B cell (primary cell): ENCODE results near the gene CD44. TPM values are rescaled to one million over a fixed set of nuclear protein-coding genes. Genes with fewer than 3 reads are reported as not detected.

Source experiments
- ATAC-seq: fragments of 200-7000 bp; cut with Tn5 transposase; one replicate; pipeline ENCODE4 v1.10.0; 2021; ENCODE audit warnings: low read depth, mild to moderate bottlenecking, moderate number of reproducible peaks, moderate library complexity
- CTCF ChIA-PET: fragments of 350-600 bp; sonication (Branson Sonifier 250); formaldehyde crosslinking; loops from one replicate; lab custom pipeline; 2021; ENCODE audit warnings: antibody characterized with exemption, inconsistent platforms; lab: Charles Lee
- POLR2A ChIA-PET: fragments of 350-600 bp; sonication (Branson Sonifier 250); formaldehyde crosslinking; loops from one replicate; lab custom pipeline; 2021; ENCODE audit warnings: antibody characterized with exemption; lab: Charles Lee
- DNase-seq: peaks from one replicate; pipeline ENCODE4 v3.0.0; 2013
- H2AFZ ChIP-seq: 2 replicates; pipeline ENCODE4 v1.6.1; 2012; ENCODE audit warnings: mild to moderate bottlenecking, low read depth, low read length; ENCODE audit not compliant: insufficient read depth, poor library complexity, severe bottlenecking
- H3K27ac ChIP-seq, 2 donors: 1 replicate in 1 of 2; 2 replicates in 1 of 2; pipeline ENCODE4 v1.5.1; 2012 to 2013; ENCODE audit warnings: low read length in 2 of 2, mild to moderate bottlenecking in 2 of 2, moderate library complexity in 1 of 2
- H3K27me3 ChIP-seq, 4 experiments: fragments of 200-600 bp in 1 of 4; sonication (generic) in 1 of 4; replicated peaks in 1 of 4; 1 replicate in 2 of 4; 2 replicates in 2 of 4; pipeline versions ENCODE4 v1.6.1 to v1.7.0; 2013 to 2016; ENCODE audit warnings: low read length in 3 of 4, mild to moderate bottlenecking in 2 of 4, mixed read lengths in 1 of 4, moderate library complexity in 1 of 4; ENCODE audit not compliant: insufficient read depth in 4 of 4, control insufficient read depth in 3 of 4; ENCODE audit errors: control extremely low read depth in 1 of 4
- H3K36me3 ChIP-seq, 2 experiments: replicated peaks in 1 of 2; 1 replicate in 1 of 2; 2 replicates in 1 of 2; pipeline versions ENCODE4 v1.6.1 to v1.7.1; 2013; ENCODE audit warnings: low read length in 1 of 2; ENCODE audit not compliant: insufficient read depth in 2 of 2, control insufficient read depth in 1 of 2; ENCODE audit errors: control extremely low read depth in 1 of 2, extremely low read depth in 1 of 2
- H3K4me1 ChIP-seq, 2 donors: fragments of 200-600 bp in 1 of 2; sonication (generic) in 1 of 2; 1 replicate in 1 of 2; 2 replicates in 1 of 2; pipeline versions ENCODE4 v1.5.1 to v1.6.1; 2013 to 2017; ENCODE audit warnings: low read length in 2 of 2; ENCODE audit not compliant: control insufficient read depth in 2 of 2, insufficient read depth in 2 of 2
- H3K4me2 ChIP-seq: replicated peaks from 2 replicates; pipeline ENCODE3; 2012; ENCODE audit warnings: mild to moderate bottlenecking, low read depth, low read length; ENCODE audit not compliant: poor library complexity, severe bottlenecking
- H3K4me3 ChIP-seq, 5 experiments: fragments of 200-600 bp in 1 of 5; sonication (generic) in 1 of 5; 1 replicate in 3 of 5; 2 replicates in 2 of 5; pipeline versions ENCODE4 v1.5.1 to v1.7.0; 2011 to 2016; ENCODE audit warnings: low read length in 4 of 5, mild to moderate bottlenecking in 4 of 5, low read depth in 2 of 5, control low read depth in 1 of 5, moderate library complexity in 1 of 5; ENCODE audit not compliant: insufficient read depth in 1 of 5; ENCODE audit errors: control extremely low read depth in 1 of 5, extremely low read depth in 1 of 5
- H3K79me2 ChIP-seq: fragments of 200-600 bp; sonication (generic); one replicate; pipeline ENCODE4 v1.6.0; 2016; ENCODE audit warnings: low read length; ENCODE audit not compliant: control insufficient read depth, insufficient read depth
- H3K9ac ChIP-seq: fragments of 200-600 bp; sonication (generic); 2 replicates; pipeline ENCODE4 v1.6.1; 2017; ENCODE audit warnings: mild to moderate bottlenecking, low read length, moderate library complexity
- H3K9me3 ChIP-seq, 3 donors: one replicate each; pipeline versions ENCODE4 v1.6.1 to v1.7.1; 2013; ENCODE audit warnings: low read length in 2 of 3; ENCODE audit not compliant: control insufficient read depth in 2 of 3, insufficient read depth in 1 of 3; ENCODE audit errors: control extremely low read depth in 1 of 3
- H4K20me1 ChIP-seq: 2 replicates; pipeline ENCODE4 v1.6.0; 2012; ENCODE audit warnings: mild to moderate bottlenecking, low read length; ENCODE audit not compliant: insufficient read depth, control insufficient read depth, poor library complexity, severe bottlenecking
- H3K27ac Mint-ChIP-seq: one replicate; pipeline ENCODE4 v1.8.0; 2021; ENCODE audit warnings: mixed read lengths
- H3K27me3 Mint-ChIP-seq: one replicate; pipeline ENCODE4 v1.8.0; 2021; ENCODE audit warnings: mixed read lengths
- H3K4me1 Mint-ChIP-seq: one replicate; pipeline ENCODE4 v1.8.0; 2021; ENCODE audit warnings: mixed read lengths
- H3K4me3 Mint-ChIP-seq: one replicate; pipeline ENCODE4 v1.8.0; 2021; ENCODE audit warnings: mixed read lengths
- H3K9me3 Mint-ChIP-seq: one replicate; pipeline ENCODE4 v1.8.0; 2022; ENCODE audit warnings: mixed read lengths; ENCODE audit not compliant: insufficient read depth
- CTCF ChIP-seq: fragments of 200-600 bp; IDR thresholded peaks from one replicate; pipeline ENCODE4 v1.8.0; 2022; ENCODE audit warnings: antibody characterized with exemption, mild to moderate bottlenecking
- EZH2 ChIP-seq: IDR thresholded peaks from 2 replicates; pipeline ENCODE4 v1.6.1; 2012; ENCODE audit warnings: borderline replicate concordance, low read depth, mild to moderate bottlenecking, moderate library complexity, low read length; ENCODE audit not compliant: insufficient read depth, poor library complexity, severe bottlenecking
- WGBS: methylation state at CpG from one replicate; pipeline ENCODE4 v1.1.5; 2013; ENCODE audit warnings: missing lambda C conversion rate; ENCODE audit not compliant: insufficient coverage; 5-methylcytosine and 5-hydroxymethylcytosine counted together
- intact Hi-C: fragments of 100-400 bp; cut with micrococcal nuclease; formaldehyde crosslinking; loops from one replicate; pipeline ENCODE4 v1.10.0; 2022
- polyA plus RNA-seq: library from polyadenylated mRNA; depleted of rRNA; stranded (reverse); fragments of >200 nt; gene quantifications from 2 replicates; pipeline ENCODE4 v1.2.3, GENCODE V29; 2012
- total RNA-seq, 2 donors: library from RNA; stranded (reverse); fragments of 120-200 nt in 1 of 2; gene quantifications; 1 replicate in 1 of 2; 2 replicates in 1 of 2; pipeline versions ENCODE4 v1.2.3 to v1.2.4, GENCODE V29; 2013 to 2022

Gene CD44
- total and polyA plus RNA-seq, 2 donors (not counting 1 experiment from before 2014, with no cell fraction given), result 261 to 896 TPM

DNA sequence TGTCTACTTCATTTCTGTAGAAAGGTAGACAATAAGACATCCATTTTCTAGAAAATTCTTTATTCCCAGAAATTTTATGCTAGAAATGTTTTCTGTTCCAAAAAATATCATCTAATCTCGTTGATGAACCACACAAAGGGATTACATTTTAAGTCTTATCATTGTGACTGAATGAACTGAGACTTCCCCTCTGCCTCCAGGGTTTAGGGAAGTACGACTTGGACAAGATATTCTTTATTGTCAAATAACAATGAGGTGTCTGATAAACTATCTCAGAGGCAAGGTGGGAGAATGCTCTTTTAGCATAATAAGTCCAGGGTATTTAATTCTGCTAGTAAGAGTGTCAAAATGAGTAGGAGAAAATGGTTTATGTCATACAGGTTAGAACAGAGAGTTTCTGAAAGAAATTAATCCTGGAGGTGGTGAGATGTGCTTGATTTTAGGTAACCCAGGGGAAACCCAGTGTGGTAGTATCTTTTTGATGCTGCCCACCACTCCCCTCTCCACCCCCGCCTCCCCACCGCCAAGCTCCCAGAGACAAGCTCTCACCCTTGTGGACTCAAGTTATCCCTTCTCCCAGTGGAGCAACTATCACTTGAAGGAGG is 100.6 kb downstream of the CD44 start:
- ChIA-PET POLR2A (no interaction called here), CTCF (interaction anchor here (0.9 to 10.1 kb wide), 17 partner anchors 10 to 654 kb away, joined by 3 to 73 read pairs (median 4); no protein-coding TSS in a partner anchor)
- no peak overlapping the region for H3K4me2 ChIP-seq
- DNase-seq (no peak), ATAC-seq (no peak)
- 86% methylated on average over 2 of the region's 4 CpGs for WGBS
- no peak overlapping the region for H3K27ac ChIP-seq
- TF ChIP-seq EZH2 (no peak), CTCF (no peak)
- intact Hi-C loops, result loop anchor here (2.0 to 5.0 kb wide), 2 partner anchors 17 to 297 kb away; no protein-coding TSS in a partner anchor
- no peak overlapping the region for H3K4me3 ChIP-seq
- no peaks in the 10 kb centered on the region for H3K79me2 ChIP-seq
- Mint-ChIP-seq H3K9me3 (no peaks in the 10 kb centered on the region), H3K27me3 (peaks cover 2% of the 10 kb centered on the region), H3K27ac (no peak overlapping the region), H3K4me3 (no peak overlapping the region), H3K4me1 (peaks cover 17% of the 10 kb centered on the region)
- H3K9me3 ChIP-seq, result no peaks in the 10 kb centered on the region
- H4K20me1 ChIP-seq, result no peaks in the 10 kb centered on the region
- peaks cover 6 to 11% of the 10 kb centered on the region in 2 donors for H3K4me1 ChIP-seq
- no peaks in the 10 kb centered on the region for H3K27me3 ChIP-seq
- no peaks in the 10 kb centered on the region for H3K36me3 ChIP-seq
- no peak overlapping the region for H2AFZ ChIP-seq
- no peak overlapping the region for H3K9ac ChIP-seq

DNA sequence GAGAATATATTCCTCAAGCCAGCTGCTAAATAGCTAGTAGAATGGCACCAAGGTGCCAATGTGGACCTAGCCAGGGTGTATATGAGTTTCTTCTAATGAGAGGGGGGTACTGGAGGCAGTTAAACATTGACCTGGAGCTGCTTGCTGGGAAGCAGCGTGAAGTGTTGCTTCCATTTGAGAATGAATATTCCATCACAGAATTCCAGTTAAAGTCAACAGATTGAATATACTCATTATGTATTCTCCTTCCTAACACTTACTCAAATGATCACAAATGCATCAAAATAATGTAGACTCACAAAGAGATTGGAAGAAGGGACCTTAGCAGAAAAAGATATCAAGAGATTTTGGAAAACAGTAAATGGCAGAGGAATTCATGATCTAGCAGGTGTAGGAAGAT is 102.1 kb downstream of the CD44 start:
- Histone ChIP-seq H3K79me2 (no peaks in the 10 kb centered on the region), H3K27ac (no peak overlapping the region), H4K20me1 (no peaks in the 10 kb centered on the region), H3K27me3 (no peaks in the 10 kb centered on the region), H3K9ac (no peak overlapping the region), H3K9me3 (no peaks in the 10 kb centered on the region), H2AFZ (no peak overlapping the region), H3K4me2 (no peak overlapping the region), H3K4me1 (peaks cover 6 to 8% of the 10 kb centered on the region in 2 donors), H3K4me3 (no peak overlapping the region), H3K36me3 (no peaks in the 10 kb centered on the region)
- Mint-ChIP-seq H3K27me3 (peaks cover 2% of the 10 kb centered on the region), H3K4me1 (peaks cover 12% of the 10 kb centered on the region), H3K9me3 (no peaks in the 10 kb centered on the region), H3K4me3 (no peak overlapping the region), H3K27ac (no peak overlapping the region)
- no peak for TF ChIP-seq EZH2
- TF ChIP-seq CTCF, result no peak
- CTCF ChIA-PET, result interaction anchor here (0.6 to 10.1 kb wide), 5 partner anchors 150 to 315 kb away, joined by 3 to 73 read pairs (median 39); no protein-coding TSS in a partner anchor
- WGBS, result no CpG with 5 or more reads among the region's 1 CpG
- intact Hi-C loops, result loop anchor here (2.0 kb wide), 1 partner anchor 16 kb away; no protein-coding TSS in a partner anchor
- no peak for DNase-seq
- POLR2A ChIA-PET, result no interaction called here
- ATAC-seq, result no peak
